Calu3 (cell line): ENCODE data around the gene TUBAL3. TPM values are rescaled to one million over a fixed set of nuclear protein-coding genes. Genes with fewer than 3 reads are reported as not detected.

Source experiments
- BruUV-seq: library from RNA; stranded (reverse); fragments of 400-500 nt; replicated peaks from 2 replicates; lab custom pipeline; 2021; lab: Mats Ljungman, UMichigan
- CTCF ChIA-PET: fragments of 300-600 bp; sonication (Branson Sonifier 250); formaldehyde crosslinking; loops from one replicate; lab custom pipeline; 2022; ENCODE audit warnings: antibody characterized with exemption; lab: Charles Lee
- DNase-seq: peaks from one replicate; pipeline ENCODE4 v3.0.0; 2022
- H3K27ac Mint-ChIP-seq: one replicate; pipeline ENCODE4 v1.8.0; 2022; ENCODE audit warnings: mixed read lengths; ENCODE audit not compliant: unreplicated experiment
- H3K27me3 Mint-ChIP-seq: one replicate; pipeline ENCODE4 v1.8.0; 2022; ENCODE audit warnings: mixed read lengths; ENCODE audit not compliant: unreplicated experiment
- H3K36me3 Mint-ChIP-seq: one replicate; pipeline ENCODE4 v1.8.0; 2022; ENCODE audit warnings: mild to moderate bottlenecking, moderate library complexity, mixed read lengths; ENCODE audit not compliant: insufficient read depth, unreplicated experiment
- H3K4me1 Mint-ChIP-seq: one replicate; pipeline ENCODE4 v1.8.0; 2022; ENCODE audit warnings: mild to moderate bottlenecking, low read depth, mixed read lengths; ENCODE audit not compliant: unreplicated experiment
- H3K4me3 Mint-ChIP-seq: one replicate; pipeline ENCODE4 v1.8.0; 2022; ENCODE audit warnings: mild to moderate bottlenecking, low read depth, moderate library complexity, mixed read lengths; ENCODE audit not compliant: unreplicated experiment
- H3K9me3 Mint-ChIP-seq: one replicate; pipeline ENCODE4 v1.8.0; 2022; ENCODE audit warnings: low read depth, mixed read lengths; ENCODE audit not compliant: unreplicated experiment
- intact Hi-C: fragments of 100-400 bp; cut with micrococcal nuclease; formaldehyde crosslinking; loops from one replicate; pipeline ENCODE4 v1.10.0; 2022; ENCODE audit not compliant: unreplicated experiment
- total RNA-seq: library from RNA; stranded (reverse); gene quantifications from 2 replicates; pipeline ENCODE4 v1.2.3, GENCODE V29; 2022
- TF ChIP-seq, protein P1 (sequence below): fragments of 200-600 bp; IDR thresholded peaks from one replicate; pipeline ENCODE4 v1.8.0; 2022; ENCODE audit warnings: antibody characterized with exemption; ENCODE audit not compliant: unreplicated experiment

Gene TUBAL3
- total RNA-seq, 1 experiment from 2014 or later = not detected

DNA sequence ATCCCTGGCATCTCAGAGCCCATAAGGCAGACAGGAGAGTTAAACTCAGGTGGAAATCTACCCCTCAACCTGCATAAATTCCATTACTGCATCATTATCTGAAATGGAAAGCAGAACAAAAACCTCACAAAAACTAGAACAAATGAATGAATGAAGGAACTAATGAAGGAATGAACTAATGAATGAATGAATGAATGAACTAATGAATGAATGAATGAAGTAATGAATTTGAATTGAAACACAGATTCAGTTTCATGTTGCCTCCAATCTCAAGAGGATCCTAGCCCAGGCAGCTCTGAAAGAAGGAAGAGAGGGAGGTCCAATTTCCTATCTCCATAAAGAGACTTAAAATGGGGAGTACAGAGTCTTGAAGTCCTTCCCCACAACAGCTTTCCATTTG is 41.8 kb downstream of the TUBAL3 start:
- Mint-ChIP-seq H3K4me1 (peaks cover 12% of the 10 kb centered on the region), H3K36me3 (no peaks in the 10 kb centered on the region), H3K9me3 (no peaks in the 10 kb centered on the region), H3K27ac (no peak overlapping the region), H3K27me3 (peaks cover 47% of the 10 kb centered on the region), H3K4me3 (no peak overlapping the region)
- intact Hi-C loops = no loop called here
- TF ChIP-seq, protein P1, sequence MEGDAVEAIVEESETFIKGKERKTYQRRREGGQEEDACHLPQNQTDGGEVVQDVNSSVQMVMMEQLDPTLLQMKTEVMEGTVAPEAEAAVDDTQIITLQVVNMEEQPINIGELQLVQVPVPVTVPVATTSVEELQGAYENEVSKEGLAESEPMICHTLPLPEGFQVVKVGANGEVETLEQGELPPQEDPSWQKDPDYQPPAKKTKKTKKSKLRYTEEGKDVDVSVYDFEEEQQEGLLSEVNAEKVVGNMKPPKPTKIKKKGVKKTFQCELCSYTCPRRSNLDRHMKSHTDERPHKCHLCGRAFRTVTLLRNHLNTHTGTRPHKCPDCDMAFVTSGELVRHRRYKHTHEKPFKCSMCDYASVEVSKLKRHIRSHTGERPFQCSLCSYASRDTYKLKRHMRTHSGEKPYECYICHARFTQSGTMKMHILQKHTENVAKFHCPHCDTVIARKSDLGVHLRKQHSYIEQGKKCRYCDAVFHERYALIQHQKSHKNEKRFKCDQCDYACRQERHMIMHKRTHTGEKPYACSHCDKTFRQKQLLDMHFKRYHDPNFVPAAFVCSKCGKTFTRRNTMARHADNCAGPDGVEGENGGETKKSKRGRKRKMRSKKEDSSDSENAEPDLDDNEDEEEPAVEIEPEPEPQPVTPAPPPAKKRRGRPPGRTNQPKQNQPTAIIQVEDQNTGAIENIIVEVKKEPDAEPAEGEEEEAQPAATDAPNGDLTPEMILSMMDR = no peak
- no TSS peak for BruUV-seq
- CTCF ChIA-PET = no interaction called here
- no peak for DNase-seq

DNA sequence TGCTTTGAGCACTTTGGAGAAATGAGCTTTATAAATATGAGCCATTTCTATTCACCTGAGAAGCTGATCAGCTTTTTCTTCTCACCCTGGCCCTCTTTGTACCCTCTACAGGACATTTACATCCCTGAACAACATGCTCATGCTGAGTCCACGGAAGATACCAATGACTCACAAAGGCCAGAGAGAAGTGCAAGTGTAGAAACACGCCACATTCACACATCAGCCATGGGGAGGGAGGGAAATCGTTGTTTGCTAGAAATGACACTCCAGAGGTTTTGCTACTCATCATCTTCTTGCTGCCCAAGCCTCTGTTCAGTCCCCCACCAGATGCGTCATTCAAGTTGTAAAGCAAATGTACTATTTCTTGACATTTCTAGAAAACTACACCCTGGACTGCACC is 42.7 kb downstream of the TUBAL3 start:
- H3K27me3 Mint-ChIP-seq = peaks cover 45% of the 10 kb centered on the region
- intact Hi-C loops = no loop called here
- H3K4me1 Mint-ChIP-seq = peaks cover 12% of the 10 kb centered on the region
- H3K4me3 Mint-ChIP-seq = no peak overlapping the region
- no peaks in the 10 kb centered on the region for H3K36me3 Mint-ChIP-seq
- TF ChIP-seq, protein P1 = no peak
- BruUV-seq = no TSS peak
- CTCF ChIA-PET = no interaction called here
- no peak for DNase-seq
- no peaks in the 10 kb centered on the region for H3K9me3 Mint-ChIP-seq
- H3K27ac Mint-ChIP-seq = no peak overlapping the region

DNA sequence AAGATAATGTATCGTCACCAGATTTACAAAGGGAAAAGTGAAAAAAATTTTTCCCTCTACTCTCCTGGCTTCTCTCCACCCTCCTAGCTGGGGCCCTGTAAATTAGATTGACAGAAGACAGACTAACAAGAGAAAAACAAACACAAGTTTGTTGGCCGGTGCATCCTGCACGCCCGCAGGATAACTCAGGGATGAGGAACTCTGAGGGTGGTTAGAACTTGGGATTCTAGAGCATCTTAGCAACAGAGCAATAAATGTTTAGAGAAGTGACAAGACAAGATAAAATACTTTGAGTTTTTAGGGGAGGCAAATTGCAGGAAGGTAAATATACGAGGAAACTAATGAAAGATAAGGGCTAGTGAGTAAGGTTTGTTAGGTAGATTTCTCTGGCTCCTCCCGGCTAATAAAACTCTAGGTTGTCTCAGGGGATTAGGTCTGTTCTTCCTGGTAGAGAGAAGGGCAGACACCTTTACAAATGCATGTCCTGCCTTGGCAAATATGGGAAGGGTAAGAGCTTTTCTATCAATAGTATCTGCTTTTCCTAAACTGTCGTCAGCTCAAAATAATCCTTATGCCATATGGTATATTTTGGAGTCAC is 44.2 kb downstream of the TUBAL3 start:
- CTCF ChIA-PET = no interaction called here
- H3K36me3 Mint-ChIP-seq = no peaks in the 10 kb centered on the region
- no peaks in the 10 kb centered on the region for H3K9me3 Mint-ChIP-seq
- DNase-seq = no peak
- H3K4me1 Mint-ChIP-seq = peaks cover 12% of the 10 kb centered on the region
- TF ChIP-seq, protein P1 = no peak
- no peak overlapping the region for H3K4me3 Mint-ChIP-seq
- H3K27me3 Mint-ChIP-seq = peaks cover 30% of the 10 kb centered on the region
- intact Hi-C loops = no loop called here
- no TSS peak for BruUV-seq
- H3K27ac Mint-ChIP-seq = no peak overlapping the region

DNA sequence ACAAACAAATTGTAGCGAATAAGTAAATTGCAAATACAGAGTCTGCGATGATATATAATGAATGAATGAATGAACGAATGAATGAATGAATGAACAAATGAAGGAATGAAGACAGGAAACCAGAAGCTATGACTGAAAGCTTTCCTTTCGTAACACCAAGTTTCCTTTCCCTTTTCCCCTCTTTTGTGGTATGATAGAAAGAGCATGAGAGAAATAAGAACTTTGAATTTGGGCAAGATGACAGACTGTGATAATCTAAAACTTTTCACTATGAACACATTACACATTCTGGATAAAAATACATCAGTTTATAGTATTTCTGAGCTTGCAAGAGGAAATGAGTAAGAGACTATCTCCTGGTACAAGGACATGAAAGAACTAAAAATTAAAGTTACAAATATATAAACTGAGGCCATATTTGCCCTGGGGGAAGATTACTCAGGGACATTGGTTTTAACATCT is 48.3 kb downstream of the TUBAL3 start:
- TF ChIP-seq, protein P1 = no peak
- peaks cover 1% of the 10 kb centered on the region for H3K27me3 Mint-ChIP-seq
- H3K36me3 Mint-ChIP-seq = no peaks in the 10 kb centered on the region
- H3K27ac Mint-ChIP-seq = no peak overlapping the region
- no TSS peak for BruUV-seq
- no peak for DNase-seq
- intact Hi-C loops = no loop called here
- H3K4me3 Mint-ChIP-seq = no peak overlapping the region
- H3K4me1 Mint-ChIP-seq = no peaks in the 10 kb centered on the region
- CTCF ChIA-PET = no interaction called here
- H3K9me3 Mint-ChIP-seq = no peaks in the 10 kb centered on the region
